ENCODE data around the gene GALR2. TPM values are rescaled to one million over a fixed set of nuclear protein-coding genes. Genes with fewer than 3 reads are reported as not detected.

GALR2 gene
- polyA plus RNA-seq, 1 donor (not counting 4 experiments of a cell fraction or from before 2014, with no cell fraction given), result not detected

DNA sequence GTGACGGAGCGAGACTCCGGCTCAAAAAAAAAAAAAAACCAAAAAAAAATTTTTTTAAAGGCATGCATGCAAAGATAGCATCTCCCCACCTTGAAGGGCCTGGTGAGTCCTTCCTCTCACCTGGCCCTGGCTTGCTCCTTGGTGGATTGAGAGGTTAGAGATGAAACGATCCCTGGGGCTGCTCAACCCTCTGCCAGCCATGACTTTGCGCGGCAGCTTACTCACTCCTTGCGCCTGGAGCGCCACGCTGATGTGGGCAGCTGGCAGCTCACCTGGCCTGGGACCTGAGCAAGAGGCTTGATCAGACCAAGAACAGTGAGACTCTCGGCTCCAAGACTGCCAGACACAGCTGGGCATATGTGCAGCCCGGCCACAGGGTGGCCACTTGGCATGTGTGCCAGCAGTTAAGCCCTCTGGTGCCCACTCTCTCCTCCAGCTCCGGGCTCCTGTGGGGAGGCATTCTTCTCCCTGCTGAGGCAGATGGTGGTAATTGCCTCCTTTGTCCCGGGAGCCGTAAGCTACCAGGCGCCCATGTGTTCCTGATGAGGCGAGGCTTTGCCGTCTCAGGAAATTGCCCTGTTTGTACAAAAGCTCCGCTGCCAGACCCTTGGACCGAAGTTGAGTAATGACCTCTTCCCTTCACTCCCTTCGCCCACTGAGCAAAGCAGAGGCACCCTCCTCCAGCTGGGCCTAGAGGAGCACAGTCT lies 42.4 kb upstream of the GALR2 start:
- FAIRE-seq (no peak), DNase-seq (ENCODE audit: low read depth, low spot score) (no peak)
- H3K9me3 ChIP-seq (ENCODE audit: control insufficient read depth, low read depth, low read length), result no peaks in the 10 kb centered on the region
- peaks cover 4% of the 10 kb centered on the region for H3K4me1 ChIP-seq (ENCODE audit: control insufficient read depth, extremely low read depth, insufficient read depth, low read length)
- no peak overlapping the region for H3K4me2 ChIP-seq (ENCODE audit: control insufficient read depth, extremely low read depth, insufficient read depth, low read depth, low read length)
- TF ChIP-seq, protein P1, sequence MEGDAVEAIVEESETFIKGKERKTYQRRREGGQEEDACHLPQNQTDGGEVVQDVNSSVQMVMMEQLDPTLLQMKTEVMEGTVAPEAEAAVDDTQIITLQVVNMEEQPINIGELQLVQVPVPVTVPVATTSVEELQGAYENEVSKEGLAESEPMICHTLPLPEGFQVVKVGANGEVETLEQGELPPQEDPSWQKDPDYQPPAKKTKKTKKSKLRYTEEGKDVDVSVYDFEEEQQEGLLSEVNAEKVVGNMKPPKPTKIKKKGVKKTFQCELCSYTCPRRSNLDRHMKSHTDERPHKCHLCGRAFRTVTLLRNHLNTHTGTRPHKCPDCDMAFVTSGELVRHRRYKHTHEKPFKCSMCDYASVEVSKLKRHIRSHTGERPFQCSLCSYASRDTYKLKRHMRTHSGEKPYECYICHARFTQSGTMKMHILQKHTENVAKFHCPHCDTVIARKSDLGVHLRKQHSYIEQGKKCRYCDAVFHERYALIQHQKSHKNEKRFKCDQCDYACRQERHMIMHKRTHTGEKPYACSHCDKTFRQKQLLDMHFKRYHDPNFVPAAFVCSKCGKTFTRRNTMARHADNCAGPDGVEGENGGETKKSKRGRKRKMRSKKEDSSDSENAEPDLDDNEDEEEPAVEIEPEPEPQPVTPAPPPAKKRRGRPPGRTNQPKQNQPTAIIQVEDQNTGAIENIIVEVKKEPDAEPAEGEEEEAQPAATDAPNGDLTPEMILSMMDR (optimal IDR thresholded peaks at IDR 0.05 in 1 of 3, IDR thresholded peaks at IDR 0.05 in 1 of 3, conservative IDR thresholded peaks at IDR 0.05 in 1 of 3; ENCODE audit: extremely low read depth in 1 of 3, insufficient read depth in 2 of 3, low read length in 3 of 3), result peak in 1 of 3 experiments; percentile 14
- TF ChIP-seq EZH2 (IDR thresholded peaks at IDR 0.05; ENCODE audit: low read length), result no peak
- H3K9ac ChIP-seq (ENCODE audit: control insufficient read depth, extremely low read depth, insufficient read depth, low read length), result no peak overlapping the region
- H3K36me3 ChIP-seq (ENCODE audit: control insufficient read depth in 2 of 2, extremely low read depth in 1 of 2, insufficient read depth in 2 of 2, low read length in 2 of 2), result peaks cover 0 to 2% of the 10 kb centered on the region in 2 experiments
- no peak overlapping the region for H3K4me3 ChIP-seq (ENCODE audit: control insufficient read depth in 2 of 3, extremely low read depth in 1 of 3, insufficient read depth in 2 of 3, low read depth in 1 of 3, low read length in 3 of 3)
- H3K9me1 ChIP-seq (ENCODE audit: control insufficient read depth, extremely low read depth, insufficient read depth, low read length), result no peaks in the 10 kb centered on the region
- H4K20me1 ChIP-seq (ENCODE audit: control insufficient read depth, extremely low read depth, insufficient read depth, low read length), result no peaks in the 10 kb centered on the region
- no peak overlapping the region for H2AFZ ChIP-seq (ENCODE audit: control insufficient read depth, low read length)
- no peak overlapping the region for H3K27ac ChIP-seq (ENCODE audit: control insufficient read depth, insufficient read depth, low read length)
- no peaks in the 10 kb centered on the region for H3K79me2 ChIP-seq (ENCODE audit: control insufficient read depth, insufficient read depth, low read length)
- dilution Hi-C loops (cut with MboI; ENCODE audit: extremely low pct_ligation_motif_present, low sequenced_read_pairs), result no loop called here
- H3K27me3 ChIP-seq (ENCODE audit: control insufficient read depth, extremely low read depth, insufficient read depth, low read length), result no peaks in the 10 kb centered on the region

DNA sequence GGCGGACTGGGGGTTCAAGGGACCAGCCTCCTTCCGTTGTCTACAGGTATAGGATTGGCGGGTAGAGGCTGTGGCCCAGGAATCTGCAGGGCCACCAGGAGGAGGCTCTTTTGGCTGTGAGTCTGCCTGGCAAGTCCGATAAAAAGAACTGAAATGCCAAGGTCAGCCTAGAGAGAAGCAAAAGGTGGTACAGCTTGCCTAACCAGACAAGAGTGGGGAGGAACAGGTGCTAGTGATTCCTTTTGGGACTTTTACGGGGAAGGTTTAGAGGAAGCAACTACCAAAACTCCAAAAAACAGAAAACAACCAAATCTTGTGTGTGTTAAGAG lies 41.8 kb upstream of the GALR2 start:
- Histone ChIP-seq H2AFZ (ENCODE audit: control insufficient read depth, low read length) (no peak overlapping the region), H3K4me3 (ENCODE audit: control insufficient read depth in 2 of 3, extremely low read depth in 1 of 3, insufficient read depth in 2 of 3, low read depth in 1 of 3, low read length in 3 of 3) (no peak overlapping the region), H3K36me3 (ENCODE audit: control insufficient read depth in 2 of 2, extremely low read depth in 1 of 2, insufficient read depth in 2 of 2, low read length in 2 of 2) (peaks cover 0 to 2% of the 10 kb centered on the region in 2 experiments), H3K9ac (ENCODE audit: control insufficient read depth, extremely low read depth, insufficient read depth, low read length) (no peak overlapping the region), H3K27me3 (ENCODE audit: control insufficient read depth, extremely low read depth, insufficient read depth, low read length) (no peaks in the 10 kb centered on the region), H3K9me1 (ENCODE audit: control insufficient read depth, extremely low read depth, insufficient read depth, low read length) (no peaks in the 10 kb centered on the region), H3K79me2 (ENCODE audit: control insufficient read depth, insufficient read depth, low read length) (no peaks in the 10 kb centered on the region), H3K9me3 (ENCODE audit: control insufficient read depth, low read depth, low read length) (no peaks in the 10 kb centered on the region), H3K4me2 (ENCODE audit: control insufficient read depth, extremely low read depth, insufficient read depth, low read depth, low read length) (no peak overlapping the region), H4K20me1 (ENCODE audit: control insufficient read depth, extremely low read depth, insufficient read depth, low read length) (no peaks in the 10 kb centered on the region), H3K4me1 (ENCODE audit: control insufficient read depth, extremely low read depth, insufficient read depth, low read length) (no peaks in the 10 kb centered on the region), H3K27ac (ENCODE audit: control insufficient read depth, insufficient read depth, low read length) (no peak overlapping the region)
- DNase-seq (ENCODE audit: low read depth, low spot score) (no peak), FAIRE-seq (no peak)
- dilution Hi-C loops (cut with MboI; ENCODE audit: extremely low pct_ligation_motif_present, low sequenced_read_pairs), result no loop called here
- TF ChIP-seq, protein P1 (optimal IDR thresholded peaks at IDR 0.05 in 1 of 3, IDR thresholded peaks at IDR 0.05 in 1 of 3, conservative IDR thresholded peaks at IDR 0.05 in 1 of 3; ENCODE audit: extremely low read depth in 1 of 3, insufficient read depth in 2 of 3, low read length in 3 of 3), result no peak
- no peak for TF ChIP-seq EZH2 (IDR thresholded peaks at IDR 0.05; ENCODE audit: low read length)
